Urothelium cell line (cell line): ENCODE measurements around the gene CADM3.

Source experiments
- DNase-seq: peaks from one replicate; pipeline ENCODE4 v3.0.0; 2011; ENCODE audit warnings: low spot score, mixed read lengths
- FAIRE-seq: peaks from 2 replicates; lab custom pipeline; 2011; peaks lifted over from hg19 to GRCh38; lab: Jason Lieb, UNC

Gene CADM3

DNA sequence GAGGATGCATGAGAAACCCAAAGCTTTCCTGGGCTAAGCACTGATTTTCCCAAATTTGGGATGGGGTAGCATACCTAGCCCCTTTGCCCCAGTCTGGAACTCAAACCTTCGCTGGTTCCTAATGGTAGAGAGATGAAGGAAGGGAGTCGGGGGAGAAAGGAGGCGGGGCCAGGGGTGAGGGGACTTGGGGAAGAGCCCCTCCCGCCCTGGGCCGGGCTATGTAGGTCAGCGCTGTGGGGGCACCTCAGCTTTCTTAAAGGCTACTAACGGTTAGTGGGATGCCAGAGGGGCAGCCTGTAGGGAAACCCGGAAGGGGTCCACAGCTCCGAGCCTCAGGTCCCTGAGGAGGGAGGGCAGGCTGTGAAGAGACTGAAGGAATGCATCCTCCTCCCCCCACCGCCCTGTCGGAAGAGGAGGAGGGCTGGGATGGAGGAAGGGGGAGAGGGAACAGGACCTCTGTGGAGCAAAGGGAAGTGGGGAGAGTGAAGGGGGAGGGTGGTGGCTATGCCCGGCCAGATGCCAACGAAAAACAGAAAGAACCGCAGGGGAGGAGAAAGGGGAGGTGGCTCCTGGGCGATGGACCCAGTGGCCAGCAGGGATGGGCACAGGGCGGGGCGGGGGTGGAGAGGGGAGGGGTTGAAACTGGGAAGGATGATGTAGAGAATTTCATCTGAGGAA is 1.3 kb downstream of the CADM3 start:
- peak; percentile 87 for FAIRE-seq
- DNase-seq, result peak; percentile 78

GRCh38 chr1:159173320-159173719 is 1.9 kb downstream of the CADM3 start:
- no peak for DNase-seq
- no peak for FAIRE-seq

DNA sequence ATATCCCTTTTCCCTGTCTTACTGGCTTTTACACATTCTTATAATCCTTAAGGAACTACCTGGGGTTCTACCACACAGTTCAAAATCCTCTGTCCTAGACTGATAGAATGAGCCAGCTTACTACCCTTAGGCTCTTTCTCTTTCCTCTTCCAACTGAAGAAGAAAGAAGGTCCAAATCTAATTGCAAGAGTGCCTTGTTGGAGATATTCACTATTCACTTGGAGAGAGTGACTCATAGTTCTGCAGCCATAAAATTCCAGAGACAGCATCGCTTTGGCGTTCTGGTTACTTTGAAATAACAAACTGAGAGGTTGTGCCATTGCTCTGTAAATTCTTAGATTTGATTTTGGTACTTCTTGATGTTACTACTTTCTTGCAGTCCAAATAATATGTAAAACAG is 4.2 kb downstream of the CADM3 start:
- FAIRE-seq (no peak), DNase-seq (no peak)

- DNase-seq (peak; percentile 70), FAIRE-seq (no peak)
Observed at GRCh38 chr1:159177272-159177907, 6.0 kb downstream of the CADM3 start.

GRCh38 chr1:159179906-159180305 is 8.5 kb downstream of the CADM3 start:
- FAIRE-seq (no peak), DNase-seq (no peak)

DNA sequence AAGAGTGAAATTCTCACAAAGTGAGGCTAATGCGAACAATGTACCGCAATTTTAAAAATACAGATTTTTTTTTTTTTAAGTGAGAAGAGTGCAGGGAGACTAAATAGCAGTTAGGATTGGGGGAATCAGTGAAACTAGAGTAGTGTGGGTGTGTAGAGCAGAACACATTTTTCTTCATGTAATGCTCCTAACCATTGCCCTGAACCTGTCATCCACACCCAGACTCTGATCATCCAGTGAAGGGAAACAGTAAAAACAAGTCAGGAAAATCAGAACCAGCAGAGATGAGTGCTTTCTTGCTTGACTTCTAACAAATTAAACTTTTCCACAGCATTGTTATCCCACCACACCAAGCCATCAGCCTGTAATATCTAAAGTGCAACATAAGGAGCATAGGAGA is 9.1 kb downstream of the CADM3 start:
- DNase-seq (no peak), FAIRE-seq (no peak)

- DNase-seq (no peak), FAIRE-seq (no peak)
Observed at GRCh38 chr1:159181328-159182024, 10.1 kb downstream of the CADM3 start.

- DNase-seq, result no peak
- no peak for FAIRE-seq
Observed at GRCh38 chr1:159184201-159184600, 12.8 kb downstream of the CADM3 start.

GRCh38 chr1:159185121-159185520 is 13.7 kb downstream of the CADM3 start:
- DNase-seq (no peak), FAIRE-seq (no peak)

DNA sequence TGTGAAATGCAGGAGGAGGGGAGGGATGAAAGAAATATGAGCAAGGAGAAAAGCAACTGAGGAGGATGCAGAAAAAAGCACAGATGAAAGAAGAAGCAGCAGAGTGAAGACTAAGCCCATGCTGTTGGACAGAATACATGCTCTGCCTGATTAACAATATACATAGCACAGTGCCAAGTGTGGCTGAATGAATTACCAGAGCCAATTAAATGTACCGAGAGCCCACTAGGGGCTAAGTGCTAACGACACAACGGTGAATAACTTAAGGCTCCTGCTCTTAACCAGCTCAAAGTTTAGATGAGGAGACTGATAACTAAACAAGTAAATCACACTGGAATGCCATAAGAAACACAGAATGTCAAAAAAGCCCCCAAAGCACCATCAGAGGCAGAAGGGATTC is 15.6 kb downstream of the CADM3 start:
- FAIRE-seq, result no peak
- no peak for DNase-seq

DNA sequence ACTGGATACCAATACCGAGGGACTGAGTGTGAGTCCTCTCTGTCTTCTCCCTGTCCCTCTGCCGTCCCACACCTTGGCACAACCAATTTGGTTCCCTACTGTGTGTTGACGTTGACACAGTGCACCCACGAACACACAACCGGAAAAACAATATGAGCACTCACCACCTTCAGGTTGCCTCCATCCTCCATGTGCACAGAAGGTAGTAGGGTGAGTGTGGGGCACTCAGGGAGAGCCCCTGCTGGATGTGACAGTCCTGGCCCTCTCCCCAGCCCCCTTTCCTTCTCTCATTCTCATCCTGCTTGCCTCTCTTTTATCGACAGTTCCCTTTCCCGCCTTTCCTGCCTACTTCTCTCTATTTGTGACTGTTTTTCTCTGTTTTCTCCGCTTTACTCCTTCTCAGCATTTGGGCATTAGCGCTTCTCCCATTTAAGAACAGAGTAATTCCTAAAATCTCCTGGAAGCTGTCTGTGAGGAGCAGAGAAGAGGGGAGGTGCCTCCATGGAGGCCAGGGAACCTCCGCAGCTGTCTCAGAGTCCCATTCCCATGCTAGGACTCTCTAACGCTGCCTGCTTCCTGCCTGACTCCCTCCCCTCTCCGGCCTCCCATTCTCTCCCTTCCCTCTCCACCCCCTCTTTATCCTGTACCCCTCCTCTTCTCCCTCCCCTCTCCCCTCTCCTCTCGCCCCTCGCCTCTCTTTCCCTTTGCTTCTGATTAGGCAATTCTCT is 16.4 kb downstream of the CADM3 start:
- DNase-seq, result no peak

GRCh38 chr1:159188375-159188788 is 17.0 kb downstream of the CADM3 start:
- DNase-seq (no peak), FAIRE-seq (no peak)

More for the DNA sequence above, 16.4 kb downstream of the CADM3 start:
- FAIRE-seq, result no peak

DNA sequence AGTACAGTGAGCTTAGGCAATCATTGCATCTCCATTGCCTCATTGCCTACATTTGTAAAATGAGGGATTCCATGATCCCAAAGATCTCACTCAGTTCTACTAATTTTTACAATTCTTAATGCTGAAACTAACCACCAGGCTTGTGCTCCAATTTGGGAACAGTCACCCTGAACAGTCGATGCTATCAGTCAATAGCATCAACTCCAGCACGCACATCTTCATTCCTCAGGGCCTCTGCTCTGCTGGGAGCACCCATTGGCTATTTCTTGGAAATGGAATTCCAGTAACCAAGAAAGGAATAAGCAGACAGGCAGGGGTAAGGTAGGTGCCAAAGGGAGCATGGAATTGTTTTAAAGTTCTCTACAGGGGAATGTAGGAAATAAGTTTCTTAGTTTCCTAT is 19.0 kb downstream of the CADM3 start:
- DNase-seq (no peak), FAIRE-seq (no peak)

GRCh38 chr1:159196543-159196942 is 25.1 kb downstream of the CADM3 start:
- DNase-seq (no peak), FAIRE-seq (no peak)

DNA sequence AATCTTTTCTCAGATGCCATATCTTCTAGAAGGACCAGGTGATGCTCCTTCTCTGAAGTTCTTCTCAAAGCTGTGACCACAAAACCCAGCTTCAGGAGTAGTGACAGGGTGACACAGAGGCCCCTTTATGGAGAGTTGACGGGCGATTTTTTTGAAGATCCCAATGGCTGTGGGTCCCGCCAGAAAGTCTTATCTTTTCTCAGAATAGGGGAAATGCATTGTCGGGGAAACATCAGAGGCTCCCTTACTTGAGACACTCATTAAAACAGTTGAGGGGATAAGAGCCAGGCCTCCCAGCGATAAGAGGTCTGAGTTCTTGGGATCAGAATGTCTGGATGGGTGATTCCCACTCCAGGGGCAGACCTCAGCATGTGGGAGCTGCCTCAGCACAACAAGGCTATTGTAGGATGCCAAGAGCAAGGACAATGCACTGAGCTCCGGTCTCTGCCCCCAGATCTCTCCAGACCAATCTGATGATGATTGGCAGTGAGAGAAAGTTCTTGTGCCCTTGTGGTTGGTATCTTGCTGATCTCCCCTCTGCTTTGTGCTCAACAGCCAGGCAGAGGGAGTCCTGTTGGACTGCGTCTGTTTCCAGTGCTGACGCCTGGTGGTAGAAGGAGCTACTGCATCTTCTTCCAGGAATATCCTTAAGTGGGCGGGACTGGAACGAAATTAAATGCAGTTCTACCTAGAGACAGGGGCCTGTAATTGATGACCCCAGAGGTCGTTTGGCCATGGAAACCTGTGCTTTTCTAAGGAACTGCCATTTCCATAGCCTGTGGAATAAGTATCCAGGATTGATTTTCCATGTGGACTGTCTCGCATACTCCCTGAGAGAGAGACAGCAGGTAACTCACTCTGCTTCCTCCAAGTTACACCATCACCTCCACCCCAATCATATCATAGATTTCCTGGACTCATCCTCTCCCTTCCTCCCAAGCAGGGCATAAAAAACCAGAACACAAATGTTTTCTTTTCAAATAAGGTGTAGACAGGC is 26.4 kb downstream of the CADM3 start:
- FAIRE-seq, result peak; percentile 42
- DNase-seq, result peak; percentile 70

GRCh38 chr1:159199901-159200300 is 28.5 kb downstream of the CADM3 start:
- no peak for FAIRE-seq
- no peak for DNase-seq

DNA sequence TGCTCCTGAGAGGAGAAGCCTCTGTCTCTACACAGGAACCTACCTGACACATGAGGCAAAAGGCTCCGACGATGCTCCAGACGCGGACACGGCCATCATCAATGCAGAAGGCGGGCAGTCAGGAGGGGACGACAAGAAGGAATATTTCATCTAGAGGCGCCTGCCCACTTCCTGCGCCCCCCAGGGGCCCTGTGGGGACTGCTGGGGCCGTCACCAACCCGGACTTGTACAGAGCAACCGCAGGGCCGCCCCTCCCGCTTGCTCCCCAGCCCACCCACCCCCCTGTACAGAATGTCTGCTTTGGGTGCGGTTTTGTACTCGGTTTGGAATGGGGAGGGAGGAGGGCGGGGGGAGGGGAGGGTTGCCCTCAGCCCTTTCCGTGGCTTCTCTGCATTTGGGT is 29.4 kb downstream of the CADM3 start:
- FAIRE-seq, result no peak
- DNase-seq, result no peak

DNA sequence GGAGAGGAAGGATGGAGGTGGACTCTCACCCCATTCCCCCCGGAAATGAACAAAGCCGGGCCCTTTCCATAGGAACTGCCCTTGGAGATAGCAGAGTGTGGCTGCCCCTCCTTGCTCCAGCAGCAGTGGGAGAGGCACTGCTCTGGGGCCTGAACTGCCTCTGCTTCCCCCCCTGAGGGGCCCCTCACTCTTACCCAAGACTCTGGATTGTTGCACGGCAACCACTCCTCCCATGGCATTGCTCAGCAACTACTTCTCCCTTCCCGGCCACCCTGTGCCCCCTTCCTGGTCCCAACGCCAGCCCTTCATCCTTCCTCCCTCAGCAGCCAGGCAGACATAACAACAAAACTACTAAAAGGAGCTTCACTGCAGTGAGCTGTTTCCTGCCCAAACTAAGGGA is 30.2 kb downstream of the CADM3 start:
- DNase-seq, result no peak

GRCh38 chr1:159203610-159204009 is 32.2 kb downstream of the CADM3 start:
- DNase-seq (no peak), FAIRE-seq (no peak)

More for the DNA sequence above, 30.2 kb downstream of the CADM3 start:
- FAIRE-seq, result no peak
